WTC11 (cell line): ENCODE data around the gene KCND3. TPM values are rescaled to one million over a fixed set of nuclear protein-coding genes. Genes with fewer than 3 reads are reported as not detected.

Experiments used
- ATF1 ChIP-seq: sonication (generic); formaldehyde crosslinking; IDR thresholded peaks from 2 replicates; pipeline ENCODE4 v1.8.1; 2023; ENCODE audit warnings: mild to moderate bottlenecking, moderate library complexity, missing genetic modification reagents
- CREM ChIP-seq: sonication (generic); formaldehyde crosslinking; IDR thresholded peaks from 2 replicates; pipeline ENCODE4 v1.8.1; 2022; ENCODE audit warnings: mild to moderate bottlenecking, missing genetic modification reagents, moderate library complexity
- E2F1 ChIP-seq: sonication (generic); formaldehyde crosslinking; IDR thresholded peaks from 2 replicates; pipeline ENCODE4 v1.8.0; 2022; ENCODE audit warnings: mild to moderate bottlenecking, missing genetic modification reagents
- EMX1 ChIP-seq: fragments of 250-450 bp; sonication (Bioruptor Pico); IDR thresholded peaks from 2 replicates; pipeline ENCODE4 v1.8.0; 2021; ENCODE audit warnings: mild to moderate bottlenecking
- FOXJ3 ChIP-seq: sonication (generic); formaldehyde crosslinking; IDR thresholded peaks from 2 replicates; pipeline ENCODE4 v1.9.0; 2021; ENCODE audit warnings: missing genetic modification reagents, mild to moderate bottlenecking, borderline replicate concordance
- FOXK1 ChIP-seq: sonication (generic); formaldehyde crosslinking; IDR thresholded peaks from 2 replicates; pipeline ENCODE4 v1.8.0; 2022; ENCODE audit warnings: mild to moderate bottlenecking, moderate library complexity, missing genetic modification reagents
- GRHL2 ChIP-seq: fragments of 250-450 bp; sonication (Bioruptor Pico); IDR thresholded peaks from 2 replicates; pipeline ENCODE4 v1.8.0; 2022; ENCODE audit warnings: mild to moderate bottlenecking, moderate library complexity; ENCODE audit not compliant: insufficient replicate concordance, severe bottlenecking
- NFATC4 ChIP-seq: fragments of 250-450 bp; sonication (Bioruptor Pico); IDR thresholded peaks from 2 replicates; pipeline ENCODE4 v1.9.0; 2021; ENCODE audit warnings: mild to moderate bottlenecking
- NR1H2 ChIP-seq: sonication (generic); formaldehyde crosslinking; IDR thresholded peaks from 2 replicates; pipeline ENCODE4 v1.9.0; 2021; ENCODE audit warnings: mild to moderate bottlenecking, moderate library complexity, missing genetic modification reagents
- PREB ChIP-seq: sonication (generic); formaldehyde crosslinking; IDR thresholded peaks from 2 replicates; pipeline ENCODE4 v1.8.1; 2022; ENCODE audit warnings: mild to moderate bottlenecking, missing genetic modification reagents, moderate library complexity, borderline replicate concordance
- RORB ChIP-seq: fragments of 250-450 bp; sonication (Bioruptor Pico); IDR thresholded peaks from 2 replicates; pipeline ENCODE4 v1.9.0; 2021; ENCODE audit warnings: mild to moderate bottlenecking
- SMAD3 ChIP-seq: sonication (generic); formaldehyde crosslinking; IDR thresholded peaks from 2 replicates; pipeline ENCODE4 v1.8.0; 2022; ENCODE audit warnings: missing genetic modification reagents, mild to moderate bottlenecking, borderline replicate concordance
- SOX15 ChIP-seq: fragments of 250-450 bp; sonication (Bioruptor Pico); IDR thresholded peaks from 2 replicates; pipeline ENCODE4 v1.9.0; 2021; ENCODE audit warnings: mild to moderate bottlenecking
- TP53 ChIP-seq: sonication (generic); formaldehyde crosslinking; IDR thresholded peaks from 2 replicates; pipeline ENCODE4 v1.8.1; 2023; ENCODE audit warnings: mild to moderate bottlenecking, missing genetic modification reagents
- ZNF138 ChIP-seq: sonication (generic); formaldehyde crosslinking; conservative IDR thresholded peaks from 2 replicates; pipeline ENCODE4 v1.8.1; 2022; ENCODE audit warnings: mild to moderate bottlenecking, moderate library complexity, missing genetic modification reagents
- ZNF219 ChIP-seq: sonication (generic); formaldehyde crosslinking; IDR thresholded peaks from 2 replicates; pipeline ENCODE4 v1.8.0; 2023; ENCODE audit warnings: missing genetic modification reagents, mild to moderate bottlenecking, borderline replicate concordance
- ZNF317 ChIP-seq: sonication (generic); formaldehyde crosslinking; IDR thresholded peaks from 2 replicates; pipeline ENCODE4 v1.8.1; 2023; ENCODE audit warnings: low read depth, mild to moderate bottlenecking, moderate library complexity, missing genetic modification reagents, borderline replicate concordance
- ZNF396 ChIP-seq: fragments of 250-450 bp; sonication (Bioruptor Pico); IDR thresholded peaks from 2 replicates; pipeline ENCODE4 v1.8.0; 2021; ENCODE audit warnings: mild to moderate bottlenecking, moderate library complexity, borderline replicate concordance
- ZNF423 ChIP-seq: fragments of 250-450 bp; sonication (Bioruptor Pico); IDR thresholded peaks from 2 replicates; pipeline ENCODE4 v2.1.2; 2022; ENCODE audit warnings: mild to moderate bottlenecking, moderate library complexity
- ZNF512 ChIP-seq: sonication (generic); formaldehyde crosslinking; IDR thresholded peaks from 2 replicates; pipeline ENCODE4 v1.8.1; 2022; ENCODE audit warnings: missing genetic modification reagents, borderline replicate concordance
- ZNF671 ChIP-seq: fragments of 250-450 bp; sonication (Bioruptor Pico); IDR thresholded peaks from 2 replicates; pipeline ENCODE4 v1.8.0; 2021; ENCODE audit warnings: mild to moderate bottlenecking
- ZSCAN18 ChIP-seq: fragments of 250-450 bp; sonication (Bioruptor Pico); IDR thresholded peaks from 2 replicates; pipeline ENCODE4 v2.1.2; 2022; ENCODE audit warnings: mild to moderate bottlenecking, moderate library complexity
- total RNA-seq: library from RNA; stranded (reverse); gene quantifications from 3 replicates; pipeline ENCODE4 v1.2.3, GENCODE V29; 2021
- TF ChIP-seq, protein P1 (sequence below): sonication (generic); formaldehyde crosslinking; IDR thresholded peaks from 2 replicates; pipeline ENCODE4 v1.8.1; 2023; ENCODE audit warnings: mild to moderate bottlenecking, moderate library complexity, missing genetic modification reagents
- TF ChIP-seq, protein P2 (sequence below): fragments of 250-450 bp; sonication (Bioruptor Pico); IDR thresholded peaks from 2 replicates; pipeline ENCODE4 v1.9.0; 2021; ENCODE audit warnings: moderate library complexity, mild to moderate bottlenecking, inconsistent platforms, borderline replicate concordance
- TF ChIP-seq, protein P3 (sequence below): sonication (generic); formaldehyde crosslinking; IDR thresholded peaks from 2 replicates; pipeline ENCODE4 v1.8.1; 2023; ENCODE audit warnings: mild to moderate bottlenecking, missing genetic modification reagents, moderate library complexity
- TF ChIP-seq, protein P4 (sequence below): sonication (generic); formaldehyde crosslinking; IDR thresholded peaks from 2 replicates; pipeline ENCODE4 v1.8.1; 2022; ENCODE audit warnings: mild to moderate bottlenecking, moderate library complexity, missing genetic modification reagents
- TF ChIP-seq, protein P5 (sequence below): sonication (generic); formaldehyde crosslinking; IDR thresholded peaks from 2 replicates; pipeline ENCODE4 v1.8.0; 2022; ENCODE audit warnings: mild to moderate bottlenecking, missing genetic modification reagents
- TF ChIP-seq, protein P6 (sequence below): sonication (generic); formaldehyde crosslinking; IDR thresholded peaks from 2 replicates; pipeline ENCODE4 v1.8.1; 2023; ENCODE audit warnings: mild to moderate bottlenecking, missing genetic modification reagents

The KCND3 gene
- total RNA-seq, 1 experiment from 2014 or later = 0.35 TPM

DNA sequence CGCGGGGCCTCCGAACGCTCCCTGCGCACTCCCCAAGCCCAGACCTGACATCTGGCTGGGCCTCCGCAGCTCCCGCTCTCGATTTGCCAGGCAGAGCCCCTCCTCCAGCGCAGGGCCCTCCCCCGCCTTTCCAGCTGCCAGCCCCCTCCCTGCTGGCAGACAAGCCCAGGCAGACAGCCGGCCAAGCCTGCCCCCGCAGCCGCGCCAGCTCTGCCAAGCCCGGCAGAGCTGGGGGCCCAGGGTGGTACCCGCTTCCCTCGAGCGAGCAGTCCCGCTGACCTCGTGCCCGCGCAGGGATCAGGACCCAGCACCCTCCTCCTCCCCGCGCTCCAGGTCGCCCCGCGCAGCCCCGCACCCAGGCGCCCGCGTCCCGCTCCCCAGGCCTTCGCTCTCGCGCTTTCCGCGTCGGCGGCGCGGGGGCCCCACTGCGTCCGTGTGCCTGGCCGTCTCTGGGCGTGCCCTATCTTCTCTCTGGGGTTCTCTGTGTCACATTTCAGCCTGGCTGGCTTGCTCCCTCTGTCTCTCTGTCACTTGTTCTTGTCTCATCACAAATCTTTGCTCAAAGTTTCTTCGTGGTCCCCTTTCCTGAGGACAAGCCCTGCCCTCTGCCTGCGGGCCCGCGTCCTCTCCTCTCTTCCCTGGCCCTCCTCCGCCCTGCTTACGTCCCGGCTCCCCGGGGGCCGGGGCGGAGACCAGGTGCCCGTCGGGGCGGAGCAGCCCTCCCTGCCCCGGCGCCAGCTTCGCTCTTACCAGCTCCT, 250.9 kb downstream of the KCND3 start (continued):
- TF ChIP-seq GRHL2 (CRISPR knock-in tag) = no peak
- TF ChIP-seq, protein P1, sequence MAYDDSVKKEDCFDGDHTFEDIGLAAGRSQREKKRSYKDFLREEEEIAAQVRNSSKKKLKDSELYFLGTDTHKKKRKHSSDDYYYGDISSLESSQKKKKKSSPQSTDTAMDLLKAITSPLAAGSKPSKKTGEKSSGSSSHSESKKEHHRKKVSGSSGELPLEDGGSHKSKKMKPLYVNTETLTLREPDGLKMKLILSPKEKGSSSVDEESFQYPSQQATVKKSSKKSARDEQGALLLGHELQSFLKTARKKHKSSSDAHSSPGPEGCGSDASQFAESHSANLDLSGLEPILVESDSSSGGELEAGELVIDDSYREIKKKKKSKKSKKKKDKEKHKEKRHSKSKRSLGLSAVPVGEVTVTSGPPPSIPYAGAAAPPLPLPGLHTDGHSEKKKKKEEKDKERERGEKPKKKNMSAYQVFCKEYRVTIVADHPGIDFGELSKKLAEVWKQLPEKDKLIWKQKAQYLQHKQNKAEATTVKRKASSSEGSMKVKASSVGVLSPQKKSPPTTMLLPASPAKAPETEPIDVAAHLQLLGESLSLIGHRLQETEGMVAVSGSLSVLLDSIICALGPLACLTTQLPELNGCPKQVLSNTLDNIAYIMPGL (CRISPR knock-in tag) = no peak; the same call in 1 of the 2 replicates
- TF ChIP-seq, protein P2, sequence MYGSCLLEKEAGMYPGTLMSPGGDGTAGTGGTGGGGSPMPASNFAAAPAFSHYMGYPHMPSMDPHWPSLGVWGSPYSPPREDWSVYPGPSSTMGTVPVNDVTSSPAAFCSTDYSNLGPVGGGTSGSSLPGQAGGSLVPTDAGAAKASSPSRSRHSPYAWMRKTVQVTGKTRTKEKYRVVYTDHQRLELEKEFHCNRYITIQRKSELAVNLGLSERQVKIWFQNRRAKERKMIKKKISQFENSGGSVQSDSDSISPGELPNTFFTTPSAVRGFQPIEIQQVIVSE (CRISPR knock-in tag) = no peak
- no peak for TF ChIP-seq ATF1 (CRISPR knock-in tag)
- TF ChIP-seq ZNF219 (CRISPR knock-in tag) = peak; percentile 19; the same call in 1 of the 2 replicates
- TF ChIP-seq EMX1 (CRISPR knock-in tag) = no peak
- TF ChIP-seq ZSCAN18 (CRISPR knock-in tag) = no peak
- TF ChIP-seq, protein P3, sequence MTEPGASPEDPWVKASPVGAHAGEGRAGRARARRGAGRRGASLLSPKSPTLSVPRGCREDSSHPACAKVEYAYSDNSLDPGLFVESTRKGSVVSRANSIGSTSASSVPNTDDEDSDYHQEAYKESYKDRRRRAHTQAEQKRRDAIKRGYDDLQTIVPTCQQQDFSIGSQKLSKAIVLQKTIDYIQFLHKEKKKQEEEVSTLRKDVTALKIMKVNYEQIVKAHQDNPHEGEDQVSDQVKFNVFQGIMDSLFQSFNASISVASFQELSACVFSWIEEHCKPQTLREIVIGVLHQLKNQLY (CRISPR knock-in tag) = no peak
- no peak for TF ChIP-seq CREM
- no peak for TF ChIP-seq ZNF138 (CRISPR knock-in tag)
- TF ChIP-seq ZNF512 = no peak
- no peak for TF ChIP-seq TP53 (CRISPR knock-in tag)
- peak; percentile 44; the same call in 1 of the 2 replicates for TF ChIP-seq ZNF423
- TF ChIP-seq, protein P4, sequence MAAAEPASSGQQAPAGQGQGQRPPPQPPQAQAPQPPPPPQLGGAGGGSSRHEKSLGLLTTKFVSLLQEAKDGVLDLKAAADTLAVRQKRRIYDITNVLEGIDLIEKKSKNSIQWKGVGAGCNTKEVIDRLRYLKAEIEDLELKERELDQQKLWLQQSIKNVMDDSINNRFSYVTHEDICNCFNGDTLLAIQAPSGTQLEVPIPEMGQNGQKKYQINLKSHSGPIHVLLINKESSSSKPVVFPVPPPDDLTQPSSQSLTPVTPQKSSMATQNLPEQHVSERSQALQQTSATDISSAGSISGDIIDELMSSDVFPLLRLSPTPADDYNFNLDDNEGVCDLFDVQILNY (CRISPR knock-in tag) = peak; percentile 68; the same call in 1 of the 2 replicates
- TF ChIP-seq, protein P5, sequence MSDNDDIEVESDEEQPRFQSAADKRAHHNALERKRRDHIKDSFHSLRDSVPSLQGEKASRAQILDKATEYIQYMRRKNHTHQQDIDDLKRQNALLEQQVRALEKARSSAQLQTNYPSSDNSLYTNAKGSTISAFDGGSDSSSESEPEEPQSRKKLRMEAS (CRISPR knock-in tag) = no peak; the same call in 1 of the 2 replicates
- TF ChIP-seq ZNF396 (CRISPR knock-in tag) = no peak
- TF ChIP-seq SOX15 = no peak
- TF ChIP-seq NR1H2 = no peak
- 0 out of 2 replicates have a peak, but pooled peaks have one; percentile 9 for TF ChIP-seq ZNF317 (CRISPR knock-in tag)
- TF ChIP-seq PREB = no peak
- TF ChIP-seq FOXJ3 = no peak
- no peak for TF ChIP-seq ZNF671 (CRISPR knock-in tag)
- no peak for TF ChIP-seq SMAD3 (CRISPR knock-in tag)
- TF ChIP-seq RORB (CRISPR knock-in tag) = no peak
- no peak for TF ChIP-seq FOXK1 (CRISPR knock-in tag)
- peak; percentile 10; the same call in 1 of the 2 replicates for TF ChIP-seq E2F1 (CRISPR knock-in tag)
- TF ChIP-seq NFATC4 = no peak
- TF ChIP-seq, protein P6, sequence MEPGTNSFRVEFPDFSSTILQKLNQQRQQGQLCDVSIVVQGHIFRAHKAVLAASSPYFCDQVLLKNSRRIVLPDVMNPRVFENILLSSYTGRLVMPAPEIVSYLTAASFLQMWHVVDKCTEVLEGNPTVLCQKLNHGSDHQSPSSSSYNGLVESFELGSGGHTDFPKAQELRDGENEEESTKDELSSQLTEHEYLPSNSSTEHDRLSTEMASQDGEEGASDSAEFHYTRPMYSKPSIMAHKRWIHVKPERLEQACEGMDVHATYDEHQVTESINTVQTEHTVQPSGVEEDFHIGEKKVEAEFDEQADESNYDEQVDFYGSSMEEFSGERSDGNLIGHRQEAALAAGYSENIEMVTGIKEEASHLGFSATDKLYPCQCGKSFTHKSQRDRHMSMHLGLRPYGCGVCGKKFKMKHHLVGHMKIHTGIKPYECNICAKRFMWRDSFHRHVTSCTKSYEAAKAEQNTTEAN (CRISPR knock-in tag) = 0 out of 2 replicates have a peak, but pooled peaks have one; percentile 8
